ENCODE results near the gene ANKRD13B.
"Not testable (repeated sequence)": the region's sequence is repeated elsewhere in the genome, so short reads cannot be mapped to it uniquely, and the experiment has no call there.

ANKRD13B gene

DNA sequence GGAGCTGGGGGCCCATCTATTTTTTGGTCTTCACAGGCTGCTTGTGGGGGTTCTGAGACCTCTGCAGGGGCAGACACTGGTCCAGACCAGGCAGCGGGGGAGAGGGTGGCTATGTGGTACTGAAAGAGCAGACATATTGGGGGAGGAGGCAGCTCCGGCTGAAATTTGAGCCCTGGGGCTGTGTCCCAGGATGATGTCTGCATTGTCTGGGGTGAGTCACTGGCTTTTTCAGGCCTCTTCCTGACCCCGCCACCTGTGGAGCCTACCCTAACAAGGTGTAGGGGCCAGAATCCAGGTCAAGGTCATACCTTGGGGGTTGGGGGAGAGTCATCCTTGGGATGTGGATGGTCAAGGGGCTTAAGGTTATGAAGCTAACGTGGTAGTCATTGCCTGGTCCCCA lies 27.3 kb downstream of the ANKRD13B start:
- DNase-seq, result no peak

DNA sequence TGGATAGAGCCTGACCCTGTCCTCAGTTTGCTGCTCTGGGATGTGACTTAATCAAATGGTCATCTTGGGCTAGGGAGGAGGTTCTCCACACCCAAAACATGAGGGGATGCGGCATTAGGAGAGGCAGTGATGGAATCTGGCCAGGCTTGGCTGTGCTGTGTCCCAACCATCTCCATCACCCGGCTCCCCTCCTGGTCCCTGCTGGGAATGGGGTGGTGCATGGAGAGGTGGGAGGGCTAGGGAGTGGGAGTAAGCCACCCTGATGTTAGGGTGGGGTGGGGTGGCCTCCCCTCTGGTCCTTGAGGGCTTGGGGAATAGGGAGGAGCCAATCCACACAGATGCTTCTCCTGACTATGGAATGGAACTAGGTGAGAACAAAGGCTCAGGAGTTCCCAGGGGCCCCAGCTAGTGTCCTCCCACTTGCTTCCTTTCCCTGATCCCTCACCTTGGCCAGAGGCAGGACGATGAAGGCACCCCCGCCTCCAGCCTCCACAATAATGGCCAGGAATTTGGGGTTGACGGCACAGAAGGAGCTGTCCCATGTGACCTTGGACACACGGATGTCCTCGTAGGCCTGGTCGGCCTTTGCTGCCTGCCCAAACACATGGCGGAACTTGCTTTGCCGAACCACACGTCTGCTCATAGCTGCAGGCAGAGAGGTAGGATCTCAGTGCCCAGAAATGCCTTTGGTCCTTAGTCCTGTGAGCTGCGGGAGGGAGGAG lies 28.0 kb downstream of the ANKRD13B start:
- no peak for DNase-seq

DNA sequence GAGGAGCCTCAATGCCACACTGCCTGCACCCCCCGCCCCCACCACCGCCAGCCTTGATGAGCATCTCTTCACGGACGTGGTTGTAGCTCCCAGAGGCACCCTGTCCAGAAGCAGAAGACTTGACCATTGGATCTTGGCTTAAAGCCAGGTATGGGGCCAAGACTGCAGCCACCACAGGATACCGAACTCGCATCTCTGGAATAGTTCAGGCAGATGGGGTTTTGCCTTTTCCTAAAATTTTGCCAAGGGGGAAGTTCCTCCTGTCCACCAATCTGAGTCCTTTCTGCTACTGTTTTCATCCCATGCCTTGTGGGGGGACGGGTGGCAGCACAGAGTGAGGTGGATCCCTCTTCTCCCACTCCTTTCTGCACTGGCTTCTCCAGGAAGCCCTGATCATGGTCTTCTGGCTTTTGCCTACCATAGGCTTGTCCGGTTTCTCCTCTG lies 28.8 kb downstream of the ANKRD13B start:
- no peak for DNase-seq

DNA sequence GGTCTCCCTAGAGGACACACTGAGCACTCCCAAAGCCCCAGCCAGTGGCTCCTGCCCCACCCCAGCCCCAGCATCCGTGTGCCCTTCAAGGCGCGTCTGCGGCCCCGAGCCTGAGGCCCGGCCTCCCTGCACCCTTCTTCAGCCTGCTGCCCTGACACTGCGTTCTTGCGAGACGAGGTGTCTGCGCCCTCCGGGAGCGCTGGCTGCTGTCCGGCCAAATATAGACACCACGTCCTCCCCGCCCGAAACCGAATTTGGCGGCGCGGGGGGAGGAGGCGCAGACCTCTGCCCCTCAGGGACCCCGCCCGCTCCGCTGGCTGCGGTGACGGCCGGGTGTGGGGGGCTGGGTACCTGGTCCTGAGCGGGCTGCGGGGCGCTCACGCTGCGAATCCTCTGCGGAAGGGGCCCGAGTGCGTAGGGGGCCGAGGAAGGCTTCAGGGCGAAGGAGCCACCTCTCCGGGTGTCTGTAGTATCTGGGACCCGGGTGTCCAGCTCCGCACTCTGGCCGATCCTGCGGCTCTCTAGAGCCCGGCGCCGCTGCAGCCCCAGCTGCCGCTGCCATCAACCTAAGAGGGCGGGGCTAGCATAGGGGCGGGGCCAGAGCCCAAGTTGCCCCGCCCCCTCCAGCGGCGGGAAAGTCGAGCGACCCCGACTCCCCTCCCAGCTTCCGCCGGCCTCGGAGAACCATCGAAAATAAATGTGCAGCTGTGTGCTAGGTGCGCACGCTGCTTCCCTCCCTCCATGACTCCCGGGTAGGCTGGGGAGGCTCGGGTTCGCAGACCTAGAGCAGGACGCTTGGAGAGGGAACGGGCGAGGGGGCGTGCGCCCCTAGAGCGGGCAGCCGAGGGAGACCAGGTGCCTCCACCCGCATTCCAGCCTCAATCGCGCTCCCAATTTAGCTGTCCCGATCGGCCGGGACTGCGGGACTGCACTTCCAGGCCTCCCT lies 29.7 kb downstream of the ANKRD13B start, which contains the start of gene CORO6:
TSS of gene CORO6 (minus strand) at position 576 of the 946 bp plus-strand sequence. CDS start 1,491 bp downstream, outside the sequence.
- peak; percentile 33 to 86 for DNase-seq

DNA sequence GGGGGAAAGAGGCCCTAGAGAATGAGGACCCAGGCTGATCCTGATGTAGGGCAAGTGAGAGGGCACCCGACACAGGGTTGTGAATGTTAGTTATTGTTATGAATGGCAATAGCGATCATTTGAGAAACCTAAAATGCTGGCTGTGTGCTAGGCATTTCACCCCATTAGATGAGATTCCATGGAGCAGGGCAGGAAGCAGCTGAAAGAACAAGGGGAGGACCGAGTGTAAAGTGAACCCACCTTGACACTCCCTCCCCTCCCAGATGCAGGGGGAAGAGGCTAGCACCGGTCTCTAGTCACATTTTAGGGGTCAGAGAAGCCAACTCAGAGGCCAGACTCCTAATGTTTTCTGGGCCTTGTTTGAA lies 30.3 kb downstream of the ANKRD13B start:
- no peak for DNase-seq

DNA sequence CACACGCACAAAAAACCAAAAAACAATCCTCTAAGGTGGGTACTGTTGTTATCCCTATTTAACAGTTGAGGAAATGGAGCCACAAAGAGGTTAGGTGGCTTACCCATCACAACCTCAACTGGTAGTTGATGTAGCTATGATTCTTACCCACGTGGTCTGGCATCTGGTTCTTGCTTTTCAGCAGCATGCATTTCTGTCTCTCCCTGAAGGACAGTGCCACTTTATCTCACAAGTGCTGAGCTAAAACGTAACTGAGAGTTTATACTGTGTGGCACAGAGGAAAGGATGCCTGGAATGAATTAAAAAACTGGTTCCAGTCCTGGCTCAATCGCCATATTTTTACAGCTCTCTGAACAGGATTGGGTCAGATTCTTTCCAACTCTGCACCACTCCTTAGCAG lies 31.7 kb downstream of the ANKRD13B start:
- DNase-seq, result no peak

DNA sequence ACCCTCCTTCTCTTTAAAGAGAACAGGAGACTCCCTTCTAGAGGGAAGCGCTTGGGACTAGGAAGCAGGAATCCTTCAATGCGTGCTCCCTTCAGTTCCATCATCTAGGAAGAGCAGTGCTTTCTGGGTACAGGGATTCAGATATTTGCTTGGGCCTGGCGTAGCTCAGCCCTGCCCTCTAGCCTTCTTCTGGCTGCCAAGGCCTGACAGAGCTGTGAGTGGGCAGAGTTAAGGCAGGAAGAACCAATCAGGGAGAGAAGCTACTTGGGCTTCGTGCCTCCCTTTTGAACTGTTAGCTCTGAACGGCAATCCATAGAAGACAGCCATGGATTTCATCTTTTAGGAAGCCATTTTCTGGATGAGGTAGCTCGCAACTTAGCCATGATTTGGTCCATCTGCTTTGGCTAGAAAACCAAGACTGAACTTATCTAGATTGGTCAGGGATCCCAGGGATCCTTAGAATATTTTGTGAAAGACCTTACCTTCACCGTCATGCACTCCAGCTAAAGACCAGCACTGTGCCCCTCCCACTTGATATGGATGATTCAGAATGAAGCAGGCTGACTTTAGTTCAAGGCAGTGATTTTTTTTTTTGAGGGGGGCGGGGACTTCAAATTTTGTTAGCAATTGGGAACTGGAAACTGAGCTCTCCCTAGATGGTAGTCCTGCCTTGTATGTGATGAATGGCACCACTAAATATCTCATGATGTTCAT lies 32.3 kb downstream of the ANKRD13B start:
- peak in 1 of 2 experiments; percentile 25 for DNase-seq

DNA sequence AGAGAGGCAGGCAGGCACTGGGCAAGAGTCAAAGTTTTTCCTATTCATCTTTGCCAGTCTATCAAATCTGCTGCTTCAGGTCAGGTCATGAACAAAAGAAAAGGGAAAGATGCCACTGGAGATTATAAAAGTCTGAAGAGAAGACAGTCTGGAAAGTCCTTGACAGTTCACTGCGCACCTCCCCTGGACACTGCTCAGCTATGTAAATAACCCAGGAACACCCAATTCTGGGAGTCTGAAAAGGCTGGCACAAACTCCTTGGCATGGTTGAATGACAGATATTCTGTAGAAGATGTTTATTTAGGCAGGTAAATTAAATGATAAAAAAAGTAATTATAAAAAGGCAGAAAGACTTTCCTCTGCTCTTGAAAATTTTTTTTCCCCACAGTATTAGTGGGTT lies 35.0 kb downstream of the ANKRD13B start:
- no peak for DNase-seq

DNA sequence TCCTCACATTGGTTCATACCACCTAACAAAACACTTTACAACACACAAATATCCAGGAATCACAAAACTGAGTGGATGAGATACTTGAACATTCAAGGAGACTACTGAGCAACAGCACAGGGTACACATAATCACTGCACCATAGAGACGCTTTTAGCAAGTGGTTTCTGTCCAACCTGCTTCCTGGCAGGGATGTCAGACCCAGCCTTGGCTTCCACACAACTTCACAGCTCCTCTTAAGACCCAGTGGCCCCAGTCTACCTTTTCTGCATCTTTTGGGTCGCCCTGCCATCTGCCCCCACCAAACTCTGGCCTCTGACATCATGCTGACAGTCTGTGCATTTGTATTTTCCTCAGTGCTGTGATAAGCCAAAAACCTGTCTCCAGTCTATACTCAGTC lies 35.7 kb downstream of the ANKRD13B start:
- no peak for DNase-seq

DNA sequence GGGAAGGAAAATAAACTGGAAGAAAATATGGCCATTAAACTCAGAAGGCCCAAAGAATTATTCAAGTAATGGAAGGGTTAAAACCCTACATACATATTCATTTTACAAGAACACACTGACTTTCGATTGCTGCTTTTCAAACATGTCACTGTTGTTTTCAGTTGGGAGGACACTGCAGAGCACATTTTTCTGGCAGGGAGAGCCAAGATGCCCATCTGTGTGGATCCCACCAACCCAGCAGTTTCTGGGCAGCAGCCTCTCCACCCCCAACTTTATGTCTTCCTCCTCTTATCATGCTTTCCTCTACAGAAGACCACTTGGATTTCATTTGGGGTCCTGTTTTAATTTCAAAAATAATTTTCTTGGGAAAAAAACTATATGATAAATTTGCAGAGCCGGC lies 36.9 kb downstream of the ANKRD13B start:
- DNase-seq, result no peak

DNA sequence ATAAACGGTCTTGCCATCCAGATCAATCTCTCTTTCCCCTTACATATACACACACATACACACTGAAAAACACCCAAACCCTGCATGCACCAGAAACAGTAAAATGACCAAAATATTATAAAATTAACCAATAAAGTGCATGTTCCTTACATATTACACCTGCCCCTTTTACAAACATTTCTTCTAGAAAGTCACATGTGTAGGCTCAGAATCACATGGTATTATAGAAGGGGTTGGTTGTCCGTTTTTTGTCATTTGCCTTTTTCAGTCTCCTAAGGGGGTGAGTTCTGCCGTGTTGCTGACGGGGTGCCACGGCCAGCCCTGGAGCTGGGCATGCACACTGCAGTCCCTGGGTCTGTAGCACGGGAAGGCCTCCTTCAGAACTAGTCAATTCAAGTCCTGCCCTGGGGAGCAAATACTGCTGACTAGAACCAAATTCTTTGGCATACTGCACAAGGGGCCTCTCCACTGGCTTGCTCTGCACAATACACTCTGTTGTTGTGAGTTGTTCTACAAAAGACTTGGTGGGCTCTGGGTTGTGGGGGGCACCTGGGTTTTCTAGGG lies 37.8 kb downstream of the ANKRD13B start:
- no peak for DNase-seq

DNA sequence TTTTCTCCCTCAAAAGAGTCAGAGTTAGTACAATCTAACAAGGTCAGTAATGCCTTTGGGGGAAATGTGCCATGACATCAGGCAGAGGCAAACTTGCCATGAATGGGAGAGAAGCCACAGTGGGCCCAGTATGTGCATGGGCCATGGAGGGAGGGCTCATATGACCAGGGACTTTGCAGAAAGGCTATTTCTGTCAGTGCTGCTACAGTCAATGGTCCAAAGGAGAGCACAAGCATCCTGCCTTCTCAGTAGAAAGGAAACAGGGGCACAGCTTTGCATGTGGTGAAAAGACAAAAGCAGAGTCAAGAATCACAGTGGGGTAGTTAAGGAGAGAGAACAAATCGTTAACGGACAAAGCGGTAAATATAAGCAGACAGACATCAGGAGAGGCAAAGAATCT lies 41.0 kb downstream of the ANKRD13B start:
- no peak for DNase-seq

DNA sequence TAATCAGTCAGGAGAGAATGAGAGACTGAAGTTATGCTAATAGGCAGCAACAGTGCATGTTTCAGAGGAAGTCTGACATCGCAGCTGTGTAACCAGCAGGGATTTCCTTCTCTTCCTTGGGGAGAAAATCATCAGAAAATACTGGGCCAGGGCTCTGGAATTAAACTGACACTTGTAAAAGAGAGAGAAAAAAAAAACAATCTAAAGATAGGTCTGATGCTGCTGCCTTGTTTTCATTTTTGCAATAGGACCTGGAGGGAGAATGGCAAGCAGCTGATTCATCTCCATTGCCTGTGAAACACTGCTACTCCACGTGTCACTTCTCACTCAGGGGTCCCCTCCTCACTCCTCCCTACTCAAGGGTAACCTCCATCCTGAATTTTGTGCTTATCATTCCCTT lies 47.5 kb downstream of the ANKRD13B start:
- peak in 1 of 2 experiments; percentile 8 for DNase-seq

DNA sequence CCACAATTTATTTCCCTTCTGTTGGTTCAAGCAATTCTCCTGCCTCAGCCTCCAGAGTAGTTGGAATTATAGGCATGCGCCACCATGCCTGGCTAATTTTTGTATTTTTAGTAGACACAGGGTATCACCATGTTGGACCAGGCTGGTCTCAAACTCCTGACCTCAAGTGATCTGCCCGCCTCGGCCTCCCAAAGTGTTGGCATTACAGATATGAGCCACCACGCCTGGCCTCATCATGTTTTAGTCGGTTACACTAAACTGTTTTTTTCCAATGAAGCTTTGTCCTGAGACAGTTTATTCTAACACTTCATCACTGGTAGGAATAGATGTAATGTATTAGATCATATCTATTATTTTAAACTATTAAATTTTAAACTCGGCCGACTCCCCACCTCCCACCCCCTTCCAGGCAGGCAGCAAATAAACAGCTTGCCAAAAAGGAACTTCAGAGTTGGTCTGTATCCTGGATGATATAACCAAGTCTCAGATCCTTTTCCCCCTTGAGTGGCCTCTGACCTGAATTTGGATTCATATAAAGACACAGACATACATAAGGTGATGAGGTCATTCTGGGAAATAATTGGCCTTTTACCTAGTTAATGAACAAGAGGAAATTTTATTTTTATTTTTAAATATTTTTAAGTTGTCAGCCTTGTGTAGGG lies 48.2 kb downstream of the ANKRD13B start:
- DNase-seq, result no peak

DNA sequence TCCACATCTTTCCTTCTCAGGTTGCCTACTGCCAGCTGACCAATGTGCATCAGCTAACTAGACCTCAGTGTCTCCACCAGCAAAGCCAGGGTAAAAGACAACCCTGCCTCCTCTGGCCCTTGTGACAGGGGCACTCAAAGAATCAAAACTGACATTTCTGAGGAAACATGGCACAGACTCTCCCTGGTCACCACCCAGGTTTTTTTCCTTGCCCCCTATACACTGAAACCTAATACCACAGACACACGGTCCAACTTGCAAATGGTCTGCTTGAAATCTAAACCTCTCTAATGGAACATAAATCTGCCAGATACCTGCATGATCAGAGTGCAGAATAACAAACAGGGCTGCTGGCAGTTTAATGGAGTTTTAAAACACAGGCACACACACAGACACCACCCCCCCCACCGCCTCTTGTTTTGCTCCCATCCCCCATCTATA lies 49.3 kb downstream of the ANKRD13B start:
- peak; percentile 82 to 87 for DNase-seq

DNA sequence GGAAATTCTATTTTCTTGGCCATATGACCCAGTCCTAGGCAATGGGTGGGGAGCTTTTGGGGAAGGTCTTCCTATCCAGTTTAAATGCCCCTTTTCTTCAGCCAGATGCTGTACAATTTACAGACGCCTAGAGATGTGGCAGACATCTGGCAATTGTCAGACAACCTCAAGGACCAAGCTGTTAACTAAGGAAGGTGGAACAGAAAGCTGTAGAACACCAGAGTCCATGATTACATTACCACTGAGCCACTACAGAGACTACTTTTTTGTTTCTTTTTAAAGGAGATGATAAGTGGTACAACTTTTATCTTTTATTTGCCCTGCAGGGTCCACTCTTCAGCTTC lies 50.9 kb downstream of the ANKRD13B start:
- no peak for DNase-seq

DNA sequence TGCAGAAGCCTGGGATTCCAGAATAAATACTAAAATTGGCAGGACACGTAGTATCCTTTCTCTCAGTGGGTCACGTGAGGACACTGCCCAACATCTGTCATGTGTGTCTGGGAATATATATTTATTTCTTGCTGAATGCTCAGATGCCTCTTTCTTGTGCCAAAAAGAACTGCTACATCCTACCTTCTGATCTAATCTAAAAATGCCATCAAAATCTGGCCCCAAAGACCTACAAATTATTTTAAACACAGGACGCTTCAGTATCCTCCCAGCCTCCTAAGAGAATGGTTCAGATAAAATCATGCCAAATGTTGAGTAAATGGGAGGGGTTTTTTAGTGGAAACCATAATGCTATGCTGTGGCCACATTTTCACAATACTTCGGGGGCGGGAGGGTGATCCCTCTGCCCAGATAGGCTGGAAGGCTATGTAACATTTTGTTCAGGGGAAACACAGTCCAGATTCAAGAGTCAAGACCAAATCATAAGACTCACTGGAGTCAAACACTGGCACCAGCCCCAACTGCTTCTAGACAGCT lies 52.7 kb downstream of the ANKRD13B start:
- DNase-seq, result no peak

DNA sequence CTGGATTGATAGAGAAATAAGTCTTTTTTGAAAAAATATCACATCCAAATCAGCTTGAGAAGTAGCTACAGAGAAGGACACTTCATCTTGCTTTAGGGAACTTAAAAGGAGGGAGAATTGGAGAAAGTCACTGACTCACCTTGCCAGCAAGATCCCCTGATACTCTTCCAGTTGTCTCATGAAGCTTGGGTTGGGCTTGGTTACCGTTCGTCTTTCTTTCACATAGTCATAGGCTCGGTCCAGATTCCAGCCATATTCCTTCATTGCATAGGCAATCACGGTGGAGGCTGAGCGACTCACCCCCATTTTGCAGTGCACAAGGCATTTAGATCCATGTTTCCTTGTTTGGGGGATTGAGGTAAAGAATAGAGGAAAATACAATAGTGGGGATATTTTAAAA lies 55.1 kb downstream of the ANKRD13B start:
- DNase-seq, result no peak

DNA sequence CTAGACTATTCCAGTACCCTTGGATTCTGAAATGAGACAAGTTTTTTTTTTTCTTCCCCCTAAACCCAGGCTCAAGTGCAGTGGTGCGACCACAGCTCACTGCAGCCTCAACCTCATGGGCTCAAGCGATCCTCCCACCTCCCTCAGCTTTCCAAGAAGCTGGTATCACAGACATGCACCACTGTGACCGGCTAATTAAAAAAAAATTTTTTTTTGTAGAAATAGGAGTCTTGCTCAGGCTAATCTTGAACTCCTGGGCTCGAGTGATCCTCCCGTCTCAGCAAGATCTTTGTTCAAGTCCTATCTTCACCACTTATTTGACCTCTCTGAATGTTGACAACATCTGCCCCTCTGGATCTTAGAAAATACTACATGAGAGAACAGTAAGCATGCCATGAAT lies 56.4 kb downstream of the ANKRD13B start:
- no peak for DNase-seq

DNA sequence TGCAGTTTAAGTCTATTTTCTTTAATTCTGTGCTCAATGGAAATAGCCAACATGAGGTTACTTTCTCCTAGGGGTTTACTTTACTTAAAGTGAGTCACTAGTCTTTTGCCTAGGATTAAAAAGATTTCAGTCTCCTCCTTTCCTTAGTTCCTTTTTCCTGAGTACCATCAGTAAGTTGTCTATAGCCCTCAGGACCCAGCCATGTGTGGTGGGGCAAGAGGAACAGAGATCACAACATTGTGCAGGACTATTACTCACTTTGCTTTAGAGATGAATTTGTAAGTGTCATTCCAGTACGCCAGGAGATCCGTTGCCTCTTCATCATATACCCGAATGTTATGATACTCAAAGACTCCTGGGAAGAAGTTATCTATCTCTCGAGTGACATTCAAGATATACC lies 57.5 kb downstream of the ANKRD13B start:
- no peak for DNase-seq

DNA sequence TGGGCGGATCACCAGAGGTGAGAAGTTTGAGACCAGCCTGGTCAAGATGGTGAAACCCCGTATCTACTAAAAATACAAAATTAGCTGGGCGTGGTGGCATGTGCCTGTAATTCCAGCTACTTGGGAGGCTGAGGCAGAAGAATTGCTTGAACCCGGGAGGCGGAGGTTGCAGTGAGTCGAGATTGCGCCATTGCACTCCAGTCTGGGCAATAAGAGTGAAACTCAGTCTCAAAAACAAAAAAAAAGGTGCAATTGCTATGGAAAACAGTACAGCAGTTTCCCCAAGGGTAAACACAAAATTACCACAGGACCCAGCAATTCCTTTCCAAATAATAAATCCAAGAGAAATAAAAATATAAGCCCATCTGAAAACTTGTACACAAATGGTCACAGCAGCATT lies 59.0 kb downstream of the ANKRD13B start:
- not testable (repeated sequence) for DNase-seq

DNA sequence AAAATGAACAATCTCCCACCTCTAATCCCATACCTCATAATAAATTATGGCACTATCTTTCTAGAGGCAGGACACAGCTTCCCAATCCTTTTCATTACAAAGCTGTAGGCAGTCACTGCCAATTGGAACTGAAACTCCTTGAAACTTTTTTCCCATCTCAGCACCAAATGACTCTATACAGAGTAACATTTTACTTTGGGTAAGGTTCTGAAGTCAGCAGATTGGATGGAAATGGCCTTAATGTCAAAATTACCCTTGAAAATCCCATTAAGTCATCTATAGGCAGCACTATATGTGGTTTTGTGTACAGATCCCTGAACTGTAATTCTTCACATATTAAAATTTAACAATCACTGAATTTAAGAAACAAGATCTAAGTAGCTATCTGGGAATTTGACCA lies 60.0 kb downstream of the ANKRD13B start:
- no peak for DNase-seq
